SHP77 treated with DMSO at 0.1 percent for 48 hours (cell line): ENCODE data around the gene DACT1.
"Not testable (repeated sequence)": the region's sequence is repeated elsewhere in the genome, so short reads cannot be mapped to it uniquely, and the experiment has no call there.

Source experiments
- DNase-seq: peaks from one replicate; lab custom pipeline; 2025; lab: John Stamatoyannopoulos, UW

The DACT1 gene, protein sequence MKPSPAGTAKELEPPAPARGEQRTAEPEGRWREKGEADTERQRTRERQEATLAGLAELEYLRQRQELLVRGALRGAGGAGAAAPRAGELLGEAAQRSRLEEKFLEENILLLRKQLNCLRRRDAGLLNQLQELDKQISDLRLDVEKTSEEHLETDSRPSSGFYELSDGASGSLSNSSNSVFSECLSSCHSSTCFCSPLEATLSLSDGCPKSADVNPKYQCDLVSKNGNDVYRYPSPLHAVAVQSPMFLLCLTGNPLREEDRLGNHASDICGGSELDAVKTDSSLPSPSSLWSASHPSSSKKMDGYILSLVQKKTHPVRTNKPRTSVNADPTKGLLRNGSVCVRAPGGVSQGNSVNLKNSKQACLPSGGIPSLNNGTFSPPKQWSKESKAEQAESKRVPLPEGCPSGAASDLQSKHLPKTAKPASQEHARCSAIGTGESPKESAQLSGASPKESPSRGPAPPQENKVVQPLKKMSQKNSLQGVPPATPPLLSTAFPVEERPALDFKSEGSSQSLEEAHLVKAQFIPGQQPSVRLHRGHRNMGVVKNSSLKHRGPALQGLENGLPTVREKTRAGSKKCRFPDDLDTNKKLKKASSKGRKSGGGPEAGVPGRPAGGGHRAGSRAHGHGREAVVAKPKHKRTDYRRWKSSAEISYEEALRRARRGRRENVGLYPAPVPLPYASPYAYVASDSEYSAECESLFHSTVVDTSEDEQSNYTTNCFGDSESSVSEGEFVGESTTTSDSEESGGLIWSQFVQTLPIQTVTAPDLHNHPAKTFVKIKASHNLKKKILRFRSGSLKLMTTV

DNA sequence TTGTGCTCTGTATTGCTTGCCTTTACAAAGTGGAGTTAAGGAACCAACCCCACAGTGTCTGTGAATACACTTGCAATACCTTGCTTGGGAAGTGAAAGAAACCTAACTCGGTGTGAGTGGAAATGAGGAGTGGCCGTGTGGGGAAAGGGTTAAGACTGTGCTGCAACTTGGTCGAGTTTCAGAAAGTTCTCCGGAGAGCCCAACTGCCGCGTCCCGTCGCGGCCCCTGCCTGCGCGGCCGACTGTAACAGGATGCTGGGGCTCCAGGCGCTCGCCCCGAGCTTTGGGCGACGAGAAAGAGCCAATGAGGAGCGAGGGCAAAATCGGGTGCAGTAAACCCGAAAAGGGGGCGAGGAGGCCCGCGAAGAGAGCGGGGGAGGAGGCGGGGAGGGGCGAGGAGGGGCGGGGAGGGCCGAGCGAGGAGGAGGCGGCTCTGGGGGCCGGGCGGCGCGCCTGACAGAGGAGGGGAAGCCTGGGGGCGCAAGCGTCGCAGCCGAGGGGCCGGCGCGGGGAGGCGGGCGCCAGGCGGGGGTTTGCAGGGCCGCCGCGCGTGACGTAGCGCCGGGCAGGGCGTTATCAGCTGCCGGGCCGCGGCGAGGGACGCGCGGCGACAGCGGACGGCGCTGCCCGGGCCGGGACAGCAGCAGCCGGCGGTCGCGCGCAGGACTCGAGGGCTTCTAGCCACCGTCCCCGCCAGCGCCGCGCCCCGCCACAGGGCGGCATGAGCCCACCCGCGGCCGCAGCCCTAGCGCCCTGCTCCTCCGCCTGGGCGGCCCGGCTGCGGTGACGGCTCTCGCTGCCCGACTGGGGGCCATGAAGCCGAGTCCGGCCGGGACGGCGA is at the start of gene DACT1:
Gene DACT1 (plus strand): TSS at position 572 of the 840 bp plus-strand sequence. CDS start 241 bp downstream, at position 813.
- no peak for DNase-seq

DNA sequence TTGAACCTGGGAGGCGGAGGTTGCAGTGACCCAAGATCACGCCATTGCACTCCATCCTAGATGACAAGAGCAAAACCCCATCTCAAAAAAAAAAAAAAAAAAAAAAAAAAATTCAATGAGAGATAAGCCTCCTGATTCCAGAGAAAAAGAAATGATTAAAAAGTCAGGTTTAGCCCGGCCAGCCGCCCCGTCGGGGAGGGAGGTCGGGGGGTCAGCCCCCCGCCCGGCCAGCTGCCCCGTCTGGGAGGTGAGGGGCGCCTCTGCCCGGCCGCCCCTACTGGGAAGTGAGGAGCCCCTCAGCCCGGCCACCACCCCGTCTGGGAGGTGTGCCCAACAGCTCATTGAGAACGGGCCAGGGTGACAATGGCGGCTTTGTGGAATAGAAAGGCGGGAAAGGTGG is 49.4 kb upstream of the DACT1 start:
- not testable (repeated sequence) for DNase-seq

DNA sequence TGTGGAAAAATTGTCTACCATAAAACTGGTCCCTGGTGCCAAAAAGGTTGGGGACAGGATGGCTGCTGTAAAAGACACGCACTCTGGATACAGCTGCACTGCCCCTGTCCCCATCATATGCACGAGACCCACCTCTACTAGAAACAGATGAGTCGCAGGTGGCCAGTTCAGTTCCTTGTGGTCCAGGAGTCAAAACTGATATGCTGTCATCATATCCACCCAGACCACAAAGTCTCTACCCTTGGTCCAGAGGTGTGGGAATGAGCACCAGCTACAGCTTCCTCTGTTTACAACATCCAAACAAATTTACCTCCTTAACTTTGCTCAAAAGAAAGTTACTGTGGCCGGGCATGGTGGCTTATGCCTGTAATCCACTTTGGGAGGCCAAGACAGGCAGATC is 43.8 kb upstream of the DACT1 start:
- DNase-seq: no peak

DNA sequence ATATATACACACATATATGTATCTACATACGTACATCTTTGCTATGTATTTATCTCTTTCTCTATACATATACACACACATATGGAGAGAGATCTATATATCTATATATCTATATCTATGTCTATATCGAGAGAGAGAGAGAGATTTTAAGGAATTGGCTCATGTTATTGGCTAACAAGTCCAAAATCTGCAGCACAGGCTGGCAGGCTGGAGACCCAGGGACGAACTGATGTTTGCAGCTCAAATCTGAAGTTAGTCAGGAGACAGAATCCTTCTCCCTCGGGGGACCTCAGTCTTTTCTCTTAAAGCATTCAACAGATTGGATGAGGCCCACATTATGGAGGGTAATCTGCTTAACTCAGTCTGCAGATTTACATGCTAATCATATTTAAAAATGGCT is 40.7 kb upstream of the DACT1 start:
- DNase-seq: no peak

DNA sequence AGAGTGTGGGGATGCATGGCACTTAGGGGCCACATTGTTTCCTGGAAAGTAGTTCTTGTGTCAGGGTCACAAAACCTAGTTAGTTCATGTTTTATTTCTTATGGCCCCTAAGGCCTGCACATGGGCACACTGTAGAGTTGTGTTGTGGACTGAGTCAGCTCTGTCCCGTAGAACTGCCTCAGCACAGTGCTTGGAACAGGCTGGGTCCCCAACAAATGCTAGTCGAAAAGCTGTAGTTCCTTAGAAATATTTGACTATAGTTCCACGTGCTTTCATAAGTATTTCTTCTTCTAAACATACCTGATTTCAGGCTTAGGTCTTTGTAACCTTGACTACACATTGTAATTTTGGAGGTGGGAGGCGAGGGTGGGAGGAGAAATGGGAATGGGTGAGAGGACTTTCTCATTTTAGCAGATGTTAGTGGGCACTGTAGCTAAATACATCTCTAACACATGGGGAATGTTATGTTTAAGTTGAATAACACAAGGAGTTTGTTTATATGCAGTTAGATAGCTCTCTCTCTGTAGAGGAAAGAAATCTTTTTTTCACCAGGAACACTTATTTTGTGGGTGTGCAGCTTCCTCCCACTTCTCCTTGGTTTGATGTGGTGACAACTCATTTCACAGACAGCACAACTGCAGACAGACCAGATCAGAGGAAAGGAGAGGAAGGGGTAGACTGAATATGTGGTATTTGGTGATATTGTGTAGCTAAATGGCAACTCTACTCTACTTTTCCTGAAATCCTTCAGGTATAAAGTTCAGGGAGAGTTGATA is 39.5 kb upstream of the DACT1 start:
- DNase-seq: no peak

DNA sequence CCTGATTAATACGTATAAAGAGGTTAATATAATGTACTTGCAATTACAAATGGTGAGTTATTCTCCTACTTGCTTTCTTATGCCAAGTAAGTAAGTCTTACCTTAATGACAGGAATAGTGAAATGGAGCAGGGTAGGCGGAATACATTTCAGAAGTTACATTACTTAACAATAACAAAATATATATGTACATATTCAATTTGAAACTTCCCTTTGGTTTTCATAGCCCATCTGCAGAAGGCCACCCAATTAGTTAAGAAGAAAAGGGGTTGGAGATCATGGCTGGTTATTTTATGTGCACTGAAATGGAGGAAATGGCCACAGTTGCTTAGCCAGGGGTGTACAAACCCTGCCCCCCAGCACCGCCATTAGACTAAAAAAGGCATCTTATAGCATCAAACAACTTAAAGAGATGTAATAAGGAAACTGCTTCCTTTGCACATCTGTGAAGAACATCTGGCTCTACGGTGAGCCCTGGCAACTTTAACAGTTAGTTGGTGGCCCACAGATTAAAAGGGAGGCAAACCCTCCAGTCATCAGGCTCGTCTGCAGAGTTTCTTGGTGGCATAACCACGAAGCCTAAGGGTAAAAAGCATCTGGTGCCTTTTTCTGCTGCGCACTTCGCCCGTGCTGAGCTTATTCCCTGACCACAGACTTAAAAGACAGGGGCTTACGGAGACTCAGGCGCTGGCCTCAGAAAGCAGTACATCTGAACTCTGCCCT is 38.8 kb upstream of the DACT1 start:
- no peak for DNase-seq

DNA sequence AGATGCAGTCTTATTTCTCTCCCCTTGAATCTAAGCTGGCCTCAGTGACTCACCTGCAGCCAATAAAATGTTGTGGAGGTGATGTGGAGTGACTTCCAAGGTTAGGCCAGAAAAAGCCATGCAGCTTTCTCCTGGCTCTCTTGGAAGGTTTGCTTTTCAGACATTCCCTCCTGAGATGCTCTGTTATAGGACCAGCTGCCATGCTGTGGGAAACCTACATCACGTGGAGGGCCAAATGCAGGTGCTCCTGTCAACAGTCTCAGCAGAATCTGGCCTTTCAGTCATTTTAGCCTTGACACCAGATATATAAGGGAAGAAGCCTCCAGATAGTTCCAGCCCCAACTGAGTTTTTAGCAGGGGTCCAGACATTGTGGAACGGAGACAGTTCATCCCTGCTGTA is 38.1 kb upstream of the DACT1 start:
- no peak for DNase-seq

DNA sequence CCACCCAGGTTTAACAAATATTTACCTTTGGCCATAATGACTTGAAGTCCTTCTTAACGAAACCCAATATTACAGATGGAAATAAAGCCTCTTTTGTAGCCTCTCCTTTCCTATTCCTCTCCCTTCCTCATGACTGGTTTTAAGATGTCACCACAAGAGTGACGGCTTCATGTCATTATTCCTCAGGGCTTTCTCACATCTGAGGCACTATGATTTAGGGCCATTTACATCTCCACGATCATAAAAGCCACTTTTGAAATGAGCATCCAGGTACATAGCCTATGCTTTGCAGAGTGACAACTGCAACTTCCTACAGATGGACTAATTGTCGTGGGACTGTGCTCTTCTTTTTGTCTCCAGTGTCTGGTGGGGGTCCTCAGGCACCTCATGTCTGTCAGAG is 32.3 kb upstream of the DACT1 start:
- no peak for DNase-seq

DNA sequence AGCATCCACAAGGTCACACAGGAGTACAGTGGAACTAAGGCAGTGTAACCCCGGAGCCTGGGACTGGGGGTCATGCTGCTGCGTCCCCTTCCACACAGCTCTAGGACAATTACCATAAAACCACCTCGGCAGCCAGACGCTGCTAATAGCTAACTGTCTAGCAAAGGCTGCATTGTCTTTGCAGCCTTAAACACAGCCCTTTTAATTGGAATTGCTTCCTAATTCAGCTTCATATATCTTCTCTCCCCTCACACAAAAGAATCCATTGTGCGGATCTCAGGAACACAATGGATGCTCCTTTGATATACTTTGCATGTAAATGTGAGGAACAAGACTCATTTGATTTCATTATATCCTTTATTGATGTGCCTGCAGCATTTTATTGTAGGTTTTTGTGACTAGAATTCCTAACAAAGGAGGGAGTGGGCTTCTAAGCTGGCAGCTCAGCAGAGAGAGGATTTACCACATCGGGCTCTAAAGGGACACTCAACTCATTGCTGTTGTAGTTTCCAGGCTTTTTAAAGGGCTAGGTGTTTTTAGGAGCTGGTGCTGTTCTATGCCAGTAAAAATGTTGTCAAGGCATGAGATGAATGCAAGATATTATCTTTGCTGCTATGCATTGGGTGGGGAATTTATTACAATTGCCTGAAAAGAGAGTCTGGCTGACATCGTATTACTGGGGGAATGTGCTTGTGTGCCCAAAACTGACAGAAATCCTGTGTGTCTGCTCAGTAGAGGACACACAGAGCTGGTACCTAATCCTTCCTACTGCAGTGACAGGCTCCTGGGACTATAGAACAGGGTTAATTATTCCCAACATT is 30.4 kb upstream of the DACT1 start:
- DNase-seq: no peak

DNA sequence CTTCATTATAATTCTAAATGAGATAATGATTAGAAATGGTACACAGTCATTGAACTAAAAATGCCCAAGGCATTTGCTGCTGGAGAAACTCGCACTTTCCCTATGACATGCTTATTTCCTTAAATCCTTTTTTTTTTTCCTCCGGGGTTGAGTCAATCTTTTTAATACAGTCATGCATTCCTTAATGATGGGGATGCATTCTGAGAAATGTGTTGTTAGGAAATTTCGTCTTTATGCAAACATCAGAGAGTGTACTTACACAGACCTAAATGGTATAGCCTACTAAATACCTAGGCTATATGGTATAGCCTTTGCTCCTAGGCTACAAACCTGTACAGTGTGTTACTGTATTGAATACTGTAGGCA is 29.8 kb upstream of the DACT1 start:
- DNase-seq: no peak

DNA sequence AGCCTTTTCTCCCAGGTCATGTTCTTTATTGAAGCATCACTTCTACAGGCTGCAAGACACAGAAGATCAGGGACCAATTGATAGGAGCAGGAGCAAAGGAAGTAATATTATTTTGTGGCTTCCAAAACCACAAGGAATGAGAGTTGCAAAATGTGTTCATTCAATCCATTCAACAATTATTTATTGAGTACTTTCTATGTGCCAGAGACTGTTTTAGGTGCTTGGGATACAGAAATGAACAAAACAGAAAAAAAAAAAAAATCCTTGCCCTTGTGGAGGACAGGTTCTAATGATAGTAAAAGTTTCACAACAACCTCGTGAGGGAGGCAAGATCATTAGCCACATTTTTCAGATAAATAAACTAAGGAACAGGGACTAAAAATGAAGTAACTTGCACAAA is 20.1 kb upstream of the DACT1 start:
- DNase-seq: no peak

DNA sequence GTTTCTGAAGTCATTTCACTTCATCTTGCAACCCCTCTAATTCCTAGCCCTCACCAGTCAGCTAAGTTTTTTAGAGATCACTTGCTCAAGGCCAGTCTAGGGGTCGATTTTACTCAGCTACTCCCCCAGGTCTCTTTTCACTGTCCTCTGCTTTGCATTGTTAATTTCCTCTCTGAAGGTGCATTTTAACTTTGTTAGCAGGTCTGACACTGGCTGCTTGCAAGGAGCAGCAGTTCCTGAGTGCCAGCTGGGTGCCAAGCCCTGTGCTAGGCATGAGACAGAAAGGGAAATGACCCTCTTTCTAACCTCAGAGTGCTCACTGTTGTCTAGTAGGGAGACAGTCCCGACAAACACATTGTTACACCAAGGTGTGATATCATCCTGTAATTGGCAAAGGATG is 17.8 kb upstream of the DACT1 start:
- DNase-seq: no peak

DNA sequence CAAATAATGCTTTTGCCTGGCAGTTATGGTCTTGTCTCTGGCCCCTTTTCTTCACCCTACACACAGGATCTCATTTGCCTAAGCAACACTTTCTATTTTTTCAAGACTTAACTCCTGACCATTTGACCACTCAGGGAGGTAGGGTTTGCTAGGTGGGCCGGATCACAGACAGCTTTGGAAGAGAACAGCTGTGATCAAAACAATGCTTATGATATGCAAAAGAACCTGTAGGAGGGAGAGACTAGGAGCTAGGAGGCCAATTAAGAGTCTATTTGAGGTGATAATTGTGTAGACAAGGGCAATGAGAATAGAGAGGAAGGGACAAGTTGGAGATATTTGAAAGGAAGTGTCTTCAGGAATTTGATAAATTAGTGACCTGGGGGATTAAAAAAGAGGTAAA is 12.3 kb upstream of the DACT1 start:
- DNase-seq: no peak

DNA sequence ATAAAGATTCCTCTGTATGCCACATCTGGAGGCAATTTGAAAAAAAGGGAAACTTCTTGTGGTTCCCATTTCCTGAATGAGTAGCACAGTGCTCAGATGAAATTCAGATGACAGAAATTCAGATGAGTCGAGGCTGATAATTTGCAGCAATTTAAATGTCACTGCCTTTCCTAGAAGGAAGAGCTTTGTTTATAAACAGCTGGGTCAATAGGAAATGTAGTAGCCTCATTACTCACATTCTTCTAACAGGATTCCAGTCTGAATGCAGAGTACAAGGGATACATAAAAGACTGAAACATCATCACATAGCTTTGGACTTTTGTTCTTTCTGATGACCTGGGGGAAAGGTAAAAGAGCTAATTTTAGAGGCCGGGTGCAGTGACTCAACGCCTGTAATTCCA is 11.3 kb upstream of the DACT1 start:
- no peak for DNase-seq

DNA sequence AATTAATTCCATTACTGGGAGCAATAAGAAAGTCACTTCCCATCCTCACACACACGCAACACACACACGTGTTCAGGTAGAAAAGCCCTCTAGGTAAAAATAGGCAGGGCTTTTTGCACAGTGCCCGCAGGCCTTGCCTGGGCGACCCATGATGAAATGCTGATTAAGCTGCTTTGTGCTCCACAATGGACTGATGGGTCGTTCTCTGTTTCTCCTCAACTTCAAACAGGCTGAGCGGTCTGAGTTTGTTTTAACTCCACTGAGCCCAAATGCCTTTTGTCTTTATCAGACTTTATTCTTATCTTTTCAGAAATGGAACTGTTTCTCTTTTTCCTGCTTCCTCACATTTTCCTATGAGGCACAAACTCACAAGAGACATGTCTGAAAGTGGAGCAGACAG is 9.4 kb upstream of the DACT1 start:
- no peak for DNase-seq

DNA sequence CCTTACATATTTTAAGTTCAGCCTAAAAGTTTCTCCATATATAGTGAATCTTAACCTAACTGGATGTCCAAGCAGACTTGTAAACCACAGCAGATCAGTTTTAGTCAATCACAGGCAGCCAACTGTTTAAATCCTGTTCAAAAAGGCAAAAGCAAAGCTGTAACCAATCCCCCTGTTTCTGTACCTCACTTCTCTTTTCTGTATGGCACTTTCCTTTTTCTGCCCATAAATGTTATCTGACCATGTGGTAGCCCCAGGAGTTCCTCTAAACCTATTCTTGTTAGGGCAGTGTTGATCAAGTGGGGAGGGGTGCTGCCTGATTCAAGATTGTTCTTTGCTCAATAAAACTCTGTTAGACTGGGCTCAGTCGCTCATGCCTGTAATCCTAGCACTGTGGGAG is 8.5 kb upstream of the DACT1 start:
- DNase-seq: no peak

DNA sequence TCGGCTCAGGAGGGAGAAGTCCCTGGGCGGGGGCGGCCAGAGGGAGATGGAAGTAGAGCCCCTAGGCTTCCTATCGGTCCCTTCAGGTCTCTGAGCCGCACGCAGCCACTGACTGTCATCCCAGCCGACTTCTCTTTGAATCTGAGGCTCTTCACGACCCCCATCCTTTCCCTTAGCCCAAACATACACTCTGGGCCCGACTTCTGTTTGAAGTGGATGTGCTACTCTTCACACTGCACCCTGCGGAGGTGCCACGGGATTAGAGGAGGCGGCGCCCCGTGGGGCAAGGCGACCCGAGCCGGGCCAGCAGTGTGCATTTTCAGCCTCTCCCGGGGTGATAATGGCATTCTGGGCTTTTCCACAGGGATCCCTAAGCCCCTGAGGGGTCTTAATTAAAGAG is 6.0 kb upstream of the DACT1 start:
- no peak for DNase-seq

DNA sequence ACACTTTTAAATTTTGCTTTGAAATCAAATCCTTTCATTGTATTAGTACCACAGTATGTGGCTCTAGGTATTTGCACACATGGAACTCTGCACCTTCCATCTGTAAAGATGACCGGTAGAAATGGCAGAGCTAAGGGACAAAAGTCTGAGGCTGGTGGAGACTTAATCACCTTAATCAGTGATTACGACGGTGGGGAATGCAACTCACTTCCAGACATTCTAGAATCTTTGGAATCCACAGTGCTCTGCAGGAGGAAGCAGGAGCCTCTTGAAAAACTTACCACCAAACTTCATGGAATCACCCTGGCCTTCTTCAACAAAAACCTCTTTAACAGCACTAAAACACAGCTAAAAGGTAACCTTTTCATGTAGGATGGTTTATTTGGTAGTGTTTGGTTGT is 3.9 kb upstream of the DACT1 start:
- no peak for DNase-seq

DNA sequence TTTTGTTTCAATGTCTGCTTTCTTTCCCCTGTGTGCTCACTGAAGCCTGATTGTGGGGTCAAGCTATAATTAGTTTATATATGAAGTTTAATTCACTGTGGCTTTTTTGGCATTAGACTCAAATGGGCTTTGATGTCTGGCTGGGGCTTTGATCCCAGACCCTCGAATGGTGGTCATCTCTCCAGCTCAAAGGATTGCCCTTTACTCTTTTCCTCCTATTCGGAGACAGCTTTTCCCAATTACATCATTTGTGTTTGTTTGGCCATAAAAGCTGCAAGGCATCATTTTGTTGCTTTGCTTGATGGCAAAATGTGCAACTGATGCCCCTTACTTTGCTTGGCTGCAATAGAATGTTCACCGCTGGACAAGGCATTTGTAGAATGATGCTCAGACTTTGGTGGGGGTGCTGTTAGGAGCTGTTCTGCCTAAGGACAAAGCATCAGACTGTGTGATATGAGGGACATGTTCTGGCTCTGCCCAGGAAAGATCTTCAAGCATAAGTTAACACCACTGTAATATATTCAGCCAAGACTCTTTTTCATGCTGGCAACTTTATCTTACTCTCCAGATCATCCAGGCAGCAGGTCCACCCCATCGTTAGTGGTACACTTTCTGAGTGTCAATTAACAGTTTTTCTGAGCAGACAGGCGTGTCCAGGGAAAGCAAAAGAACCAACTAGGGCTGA is 3.2 kb upstream of the DACT1 start:
- no peak for DNase-seq
